Heart right ventricle (tissue), 16 donors: ENCODE results near the gene TUBGCP6. TPM values are rescaled to one million over a fixed set of nuclear protein-coding genes. Genes with fewer than 3 reads are reported as not detected.
A peak's percentile ranks its signal among the peaks of the same experiment; 100 is the strongest.

Experiments used
- ATAC-seq, 8 donors: fragments of 200-7000 bp; cut with Tn5 transposase; one replicate each; pipeline ENCODE4 v1.9.1; 2020; ENCODE audit warnings: mild to moderate bottlenecking in 8 of 8, moderate library complexity in 8 of 8, moderate number of reproducible peaks in 1 of 8
- DNase-seq, 2 donors: peaks; one replicate each; pipeline ENCODE4 v3.0.0-alpha.2; 2020
- H3K27ac ChIP-seq, 10 donors: fragments of 200-600 bp; sonication (generic) in 2 of 10; one replicate each; pipeline versions ENCODE4 v1.5.0 to v1.8.0; 2020 to 2022; ENCODE audit warnings: mild to moderate bottlenecking in 3 of 10
- H3K27me3 ChIP-seq, 7 donors: fragments of 200-600 bp; one replicate each; pipeline ENCODE4 v1.8.0; 2021 to 2022; ENCODE audit warnings: mild to moderate bottlenecking in 2 of 7
- H3K36me3 ChIP-seq, 9 donors: fragments of 200-600 bp; sonication (generic) in 1 of 9; one replicate each; pipeline versions ENCODE4 v1.5.0 to v1.8.0; 2020 to 2022; ENCODE audit warnings: mild to moderate bottlenecking in 2 of 9
- H3K4me1 ChIP-seq, 9 donors: fragments of 200-600 bp; sonication (generic) in 1 of 9; one replicate each; pipeline versions ENCODE4 v1.5.0 to v1.8.0; 2020 to 2022; ENCODE audit warnings: mild to moderate bottlenecking in 4 of 9
- H3K4me3 ChIP-seq, 10 donors: fragments of 200-600 bp; sonication (generic) in 2 of 10; one replicate each; pipeline versions ENCODE4 v1.5.0 to v1.8.0; 2020 to 2022; ENCODE audit warnings: mild to moderate bottlenecking in 7 of 10, moderate library complexity in 2 of 10
- H3K9me3 ChIP-seq, 11 donors: fragments of 200-600 bp in 10 of 11; sonication (generic) in 2 of 11; one replicate each; pipeline versions ENCODE4 v1.5.0 to v1.8.0; 2013 to 2022; ENCODE audit warnings: mild to moderate bottlenecking in 2 of 11, control low read depth in 1 of 11, moderate library complexity in 1 of 11
- WGBS, 2 donors: extraction: QIAGEN DNeasy Blood & Tissue Kit; methylation state at CpG; one replicate each; pipeline ENCODE4 v1.1.7; 2013; ENCODE audit warnings: inconsistent platforms in 1 of 2; 5-methylcytosine and 5-hydroxymethylcytosine counted together
- intact Hi-C, 10 donors: fragments of 100-400 bp; cut with DNase I; formaldehyde crosslinking; loops; one replicate each; pipeline versions ENCODE4 v1.11.1 to v1.14.2; 2022
- long read RNA-seq, 3 donors: library from polyadenylated mRNA; unstranded; transcript quantifications; one replicate each; pipeline ENCODE4 v2.0.0, GENCODE V29; 2020 to 2021
- polyA plus RNA-seq, 2 donors: library from polyadenylated mRNA; stranded (reverse); fragments of 200-250 nt; gene quantifications; one replicate each; pipeline ENCODE4 v1.2.3, GENCODE V29; 2013
- total RNA-seq, 10 donors: library from RNA; stranded (reverse); fragmentation: NEBNext Ultra II Directional in 3 of 10; extraction: Animal tissue kit (Norgen Biotek cat#: 25700) in 3 of 10; gene quantifications; one replicate each; pipeline versions ENCODE4 v1.2.1 to v1.2.4, GENCODE V29; 2021 to 2023
- TF ChIP-seq, protein P1 (sequence below), 9 donors: fragments of 200-600 bp; sonication (generic) in 2 of 9; IDR thresholded peaks; one replicate each; pipeline versions ENCODE4 v1.5.0 to v1.8.0; 2021 to 2022; ENCODE audit warnings: antibody characterized with exemption in 9 of 9, mild to moderate bottlenecking in 5 of 9, moderate library complexity in 1 of 9
- donor health status: Arrhythmogenic right ventricular cardiomyopathy.
- donor health status: ischemic (EF 13 %, LVEDD 7.1; RV severe dilation, severe dysfunction).
- donor health status: healthy with polysubstance abuse.
- donor health status: DM: no; HTN: yes; CAD: no.
- donor health status: DM: no; HTN: no; CAD: no.
- donor health status: ischemic (EF 25% LVEDD 6.9; RV normal size, moderate dysfunction).
- donor health status: ischemic (EF 25% LVEDD 5.7; RV mildly dilated, moderate dysfunction).
- donor health status: healthy.
- donor health status: DM: yes; HTN: yes; CAD: no.
- donor health status: Ischemic cardiomyopathy.
- donor health status: ischemic (EF 35%, LVEDD 5.7; RV mildly dilated, moderate dysfunction).
- donor health status: nonischemic (EF 11% LVEDD 7.7; RV severe dilation, severe dysfunction).
- donor health status: DM: yes; HTN: yes; CAD: no.
- donor health status: PGD.
- donor health status: ischemic (EF 29% LVEDD 5.4; RV normal size, mild dysfunction).
- donor health status: nonischemic (EF 23%, LVEDD 6.1; RV moderate dilation, normal function).

The TUBGCP6 gene, protein sequence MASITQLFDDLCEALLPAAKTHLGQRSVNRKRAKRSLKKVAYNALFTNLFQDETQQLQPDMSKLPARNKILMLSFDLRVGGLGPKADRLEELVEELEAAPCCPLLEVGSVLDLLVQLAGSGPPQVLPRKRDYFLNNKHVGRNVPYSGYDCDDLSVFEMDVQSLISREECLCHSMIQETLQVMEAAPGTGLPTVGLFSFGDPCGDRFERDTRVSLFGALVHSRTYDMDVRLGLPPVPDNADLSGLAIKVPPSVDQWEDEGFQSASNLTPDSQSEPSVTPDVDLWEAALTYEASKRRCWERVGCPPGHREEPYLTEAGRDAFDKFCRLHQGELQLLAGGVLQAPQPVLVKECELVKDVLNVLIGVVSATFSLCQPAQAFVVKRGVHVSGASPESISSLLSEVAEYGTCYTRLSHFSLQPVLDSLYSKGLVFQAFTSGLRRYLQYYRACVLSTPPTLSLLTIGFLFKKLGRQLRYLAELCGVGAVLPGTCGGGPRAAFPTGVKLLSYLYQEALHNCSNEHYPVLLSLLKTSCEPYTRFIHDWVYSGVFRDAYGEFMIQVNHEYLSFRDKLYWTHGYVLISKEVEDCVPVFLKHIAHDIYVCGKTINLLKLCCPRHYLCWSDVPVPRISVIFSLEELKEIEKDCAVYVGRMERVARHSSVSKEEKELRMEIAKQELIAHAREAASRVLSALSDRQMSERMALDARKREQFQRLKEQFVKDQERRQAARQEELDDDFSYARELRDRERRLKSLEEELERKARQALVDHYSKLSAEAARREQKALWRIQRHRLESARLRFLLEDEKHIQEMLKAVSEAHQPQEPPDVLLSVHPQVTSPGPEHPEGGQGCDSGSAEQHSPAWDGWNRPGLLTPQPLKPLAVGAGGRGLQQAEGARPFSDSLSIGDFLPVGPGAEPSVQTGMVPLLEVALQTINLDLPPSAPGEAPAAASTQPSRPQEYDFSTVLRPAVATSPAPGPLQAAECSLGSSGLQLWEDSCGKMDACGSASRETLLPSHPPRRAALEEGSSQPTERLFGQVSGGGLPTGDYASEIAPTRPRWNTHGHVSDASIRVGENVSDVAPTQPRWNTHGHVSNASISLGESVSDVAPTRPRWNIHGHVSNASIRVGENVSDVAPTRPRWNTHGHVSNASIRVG (N-terminal part only)
- total RNA-seq (10 to 100 TPM; 15.5 to 23.3 (median 18.5) TPM), polyA plus RNA-seq (10 to 100 TPM; 14.2 to 40.7 TPM)
- long read RNA-seq, donor 1, full-length matches to known transcripts = 6 of 35 reads
- long read RNA-seq, donor 1, partial matches to known transcripts = 17 of 35 reads
- long read RNA-seq, donor 1, other reads (novel, unspliced or antisense) = 12 of 35 reads
- long read RNA-seq, donor 2, partial matches to known transcripts = 19 of 27 reads
- long read RNA-seq, donor 2, other reads (novel, unspliced or antisense) = 8 of 27 reads
- long read RNA-seq, donor 3, full-length matches to known transcripts = 3 of 48 reads
- long read RNA-seq, donor 3, partial matches to known transcripts = 34 of 48 reads
- long read RNA-seq, donor 3, other reads (novel, unspliced or antisense) = 11 of 48 reads

DNA sequence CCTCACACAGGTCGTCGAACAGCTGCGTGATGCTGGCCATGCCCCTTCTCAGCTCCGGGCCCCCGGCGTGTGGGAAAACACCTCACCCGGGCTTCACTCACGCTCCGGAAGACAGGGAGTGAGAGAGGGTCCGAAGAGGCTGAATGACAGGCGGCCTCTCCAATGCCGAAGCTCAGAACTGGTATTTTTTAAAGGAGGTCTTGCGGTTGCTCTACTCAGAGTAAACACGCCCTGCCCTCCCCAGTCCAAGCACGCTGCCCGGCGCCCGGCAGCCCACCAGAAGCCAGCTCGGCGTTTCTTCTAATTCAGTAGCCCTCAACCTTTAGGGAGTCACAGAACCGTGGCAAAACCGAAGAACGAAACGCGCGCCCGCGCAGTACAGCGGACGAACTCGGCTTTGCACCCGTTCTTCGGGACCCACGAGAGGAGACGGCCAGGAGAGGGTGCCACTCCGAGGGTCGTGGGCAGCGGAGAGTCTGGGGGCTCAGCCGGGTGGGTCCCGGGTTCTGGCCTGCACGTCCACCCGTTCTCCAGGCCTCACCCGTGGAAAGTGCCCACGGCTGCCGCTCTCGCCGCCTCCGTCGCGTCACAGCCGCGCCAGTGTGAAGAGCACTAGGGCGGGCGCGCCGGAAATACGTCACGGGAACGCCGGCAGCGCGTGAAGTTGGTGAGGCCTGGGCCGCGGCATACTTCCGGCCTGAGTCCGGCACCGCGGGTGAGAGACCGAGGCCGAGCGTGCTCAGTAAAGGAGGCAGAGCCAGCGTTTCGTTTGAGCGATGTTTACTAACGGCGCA is at the start of gene TUBGCP6:
TUBGCP6 (minus strand) TSS at position 604 of the 794 bp plus-strand sequence; CDS start at position 40, 564 bp downstream.
- peak within 1 kb of the TSS; percentile 28 to 96 (median 86) for H3K27ac ChIP-seq
- H3K4me3 ChIP-seq = peak within 1 kb of the TSS; percentile 68 to 100 (median 77)
- TF ChIP-seq, protein P1, sequence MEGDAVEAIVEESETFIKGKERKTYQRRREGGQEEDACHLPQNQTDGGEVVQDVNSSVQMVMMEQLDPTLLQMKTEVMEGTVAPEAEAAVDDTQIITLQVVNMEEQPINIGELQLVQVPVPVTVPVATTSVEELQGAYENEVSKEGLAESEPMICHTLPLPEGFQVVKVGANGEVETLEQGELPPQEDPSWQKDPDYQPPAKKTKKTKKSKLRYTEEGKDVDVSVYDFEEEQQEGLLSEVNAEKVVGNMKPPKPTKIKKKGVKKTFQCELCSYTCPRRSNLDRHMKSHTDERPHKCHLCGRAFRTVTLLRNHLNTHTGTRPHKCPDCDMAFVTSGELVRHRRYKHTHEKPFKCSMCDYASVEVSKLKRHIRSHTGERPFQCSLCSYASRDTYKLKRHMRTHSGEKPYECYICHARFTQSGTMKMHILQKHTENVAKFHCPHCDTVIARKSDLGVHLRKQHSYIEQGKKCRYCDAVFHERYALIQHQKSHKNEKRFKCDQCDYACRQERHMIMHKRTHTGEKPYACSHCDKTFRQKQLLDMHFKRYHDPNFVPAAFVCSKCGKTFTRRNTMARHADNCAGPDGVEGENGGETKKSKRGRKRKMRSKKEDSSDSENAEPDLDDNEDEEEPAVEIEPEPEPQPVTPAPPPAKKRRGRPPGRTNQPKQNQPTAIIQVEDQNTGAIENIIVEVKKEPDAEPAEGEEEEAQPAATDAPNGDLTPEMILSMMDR (IDR thresholded peaks at IDR 0.05) = peak in 3 of 9 donors; percentile 40 to 41 (median 40)
- ATAC-seq = peak; percentile 90 to 96 (median 94)
- DNase-seq = peak; percentile 95
- intact Hi-C loops = loop anchor here in 5 of 10 donors (2.0 to 10.0 kb wide), 4 partner anchors 98 to 378 kb away; partner anchors contain the start of genes LMF2 (in 4 of the 5), NCAPH2 (in 4 of the 5), PPP6R2 (in 2 of the 5) and SCO2 (in 1 of the 5)
- H3K9me3 ChIP-seq = no peaks in the 10 kb centered on the region
- peaks cover 34 to 65% (median 51%) of the 10 kb centered on the region in 9 donors for H3K4me1 ChIP-seq
- H3K36me3 ChIP-seq = peaks cover 0 to 42% (median 8%) of the 10 kb centered on the region in 9 donors
- WGBS, 2 donors = 0 to 1% methylated on average over 76 of the region's 76 CpGs
- no peaks in the 10 kb centered on the region for H3K27me3 ChIP-seq

GRCh38 chr22:50294319-50294656 is 49.5 kb upstream of the TUBGCP6 start:
- Histone ChIP-seq H3K36me3 (peaks cover 0 to 41% (median 10%) of the 10 kb centered on the region in 9 donors), H3K27ac (peak overlapping the region; percentile 39 to 96 (median 90)), H3K27me3 (peaks cover 0 to 12% (median 0%) of the 10 kb centered on the region in 7 donors), H3K9me3 (no peaks in the 10 kb centered on the region), H3K4me1 (peaks cover 43 to 75% (median 55%) of the 10 kb centered on the region in 9 donors), H3K4me3 (peak overlapping the region in 6 of 10 donors; percentile 31 to 44 (median 38))
- no peak for DNase-seq
- TF ChIP-seq, protein P1 (IDR thresholded peaks at IDR 0.05) = no peak
- no peak for ATAC-seq
- WGBS, 2 donors = 32 to 33% methylated on average over 5 of the region's 5 CpGs
- intact Hi-C loops = loop anchor here in 2 of 10 donors (5.0 kb wide), 1 partner anchor 33 kb away; the partner anchor contains the start of gene DENND6B (in 2 of the 2)
